WTC11 (cell line): ENCODE data around the gene ZNF879. TPM values are rescaled to one million over a fixed set of nuclear protein-coding genes. Genes with fewer than 3 reads are reported as not detected.

ENCODE experiments used
- ATAC-seq: fragments of 200-7000 bp; cut with Tn5 transposase; 2 replicates; pipeline ENCODE4 v1.10.0; 2021; ENCODE audit warnings: mild to moderate bottlenecking, moderate library complexity
- CTCF ChIA-PET: fragments of 300-600 bp; sonication (Branson Sonifier 250); formaldehyde crosslinking; loops from one replicate; lab custom pipeline; 2021; ENCODE audit warnings: antibody characterized with exemption; lab: Charles Lee
- POLR2A ChIA-PET: fragments of 350-600 bp; sonication (Branson Sonifier 250); formaldehyde crosslinking; loops from one replicate; lab custom pipeline; 2021; ENCODE audit warnings: antibody characterized with exemption; lab: Charles Lee
- DNase-seq: peaks from one replicate; pipeline ENCODE4 v3.0.0; 2021; ENCODE audit warnings: low spot score
- H3K27ac Mint-ChIP-seq: 2 replicates; pipeline ENCODE4 v1.8.0; 2021; ENCODE audit warnings: mixed read lengths
- H3K27me3 Mint-ChIP-seq: 2 replicates; pipeline ENCODE4 v1.8.0; 2021; ENCODE audit warnings: low read depth, mild to moderate bottlenecking, moderate library complexity, mixed read lengths
- H3K36me3 Mint-ChIP-seq: 2 replicates; pipeline ENCODE4 v1.8.0; 2021; ENCODE audit warnings: mixed read lengths
- H3K4me1 Mint-ChIP-seq: 2 replicates; pipeline ENCODE4 v1.8.0; 2022; ENCODE audit warnings: mixed read lengths
- H3K4me3 Mint-ChIP-seq: 2 replicates; pipeline ENCODE4 v1.8.0; 2021; ENCODE audit warnings: mild to moderate bottlenecking, moderate library complexity, mixed read lengths
- H3K9me3 Mint-ChIP-seq: 2 replicates; pipeline ENCODE4 v1.8.0; 2021; ENCODE audit warnings: mixed read lengths
- ATF1 ChIP-seq: sonication (generic); formaldehyde crosslinking; IDR thresholded peaks from 2 replicates; pipeline ENCODE4 v1.8.1; 2023; ENCODE audit warnings: mild to moderate bottlenecking, moderate library complexity, missing genetic modification reagents
- CBFB ChIP-seq: sonication (generic); formaldehyde crosslinking; IDR thresholded peaks from 2 replicates; pipeline ENCODE4 v1.8.1; 2022; ENCODE audit warnings: mild to moderate bottlenecking, low read depth, missing genetic modification reagents
- FOXK1 ChIP-seq: sonication (generic); formaldehyde crosslinking; IDR thresholded peaks from 2 replicates; pipeline ENCODE4 v1.8.0; 2022; ENCODE audit warnings: mild to moderate bottlenecking, moderate library complexity, missing genetic modification reagents
- FOXP1 ChIP-seq: sonication (generic); formaldehyde crosslinking; IDR thresholded peaks from 2 replicates; pipeline ENCODE4 v1.8.0; 2022; ENCODE audit warnings: missing genetic modification reagents, mild to moderate bottlenecking, moderate library complexity, borderline replicate concordance
- HMGA2 ChIP-seq: fragments of 250-450 bp; sonication (Bioruptor Pico); IDR thresholded peaks from 2 replicates; pipeline ENCODE4 v1.4.0; 2021; ENCODE audit warnings: mild to moderate bottlenecking, moderate library complexity
- NFATC4 ChIP-seq: fragments of 250-450 bp; sonication (Bioruptor Pico); IDR thresholded peaks from 2 replicates; pipeline ENCODE4 v1.9.0; 2021; ENCODE audit warnings: mild to moderate bottlenecking
- NR2C2 ChIP-seq: sonication (generic); formaldehyde crosslinking; IDR thresholded peaks from 2 replicates; pipeline ENCODE4 v1.8.0; 2022; ENCODE audit warnings: mild to moderate bottlenecking, missing genetic modification reagents
- ZNF219 ChIP-seq: sonication (generic); formaldehyde crosslinking; IDR thresholded peaks from 2 replicates; pipeline ENCODE4 v1.8.0; 2023; ENCODE audit warnings: missing genetic modification reagents, mild to moderate bottlenecking, borderline replicate concordance
- ZNF396 ChIP-seq: fragments of 250-450 bp; sonication (Bioruptor Pico); IDR thresholded peaks from 2 replicates; pipeline ENCODE4 v1.8.0; 2021; ENCODE audit warnings: mild to moderate bottlenecking, moderate library complexity, borderline replicate concordance
- ZNF671 ChIP-seq: fragments of 250-450 bp; sonication (Bioruptor Pico); IDR thresholded peaks from 2 replicates; pipeline ENCODE4 v1.8.0; 2021; ENCODE audit warnings: mild to moderate bottlenecking
- total RNA-seq: library from RNA; stranded (reverse); gene quantifications from 3 replicates; pipeline ENCODE4 v1.2.3, GENCODE V29; 2021
- TF ChIP-seq, protein P1 (sequence below): fragments of 250-450 bp; sonication (Bioruptor Pico); IDR thresholded peaks from 2 replicates; pipeline ENCODE4 v1.9.0; 2021; ENCODE audit warnings: mild to moderate bottlenecking
- TF ChIP-seq, protein P2 (sequence below): sonication (generic); formaldehyde crosslinking; IDR thresholded peaks from 2 replicates; pipeline ENCODE4 v1.8.0; 2023; ENCODE audit warnings: missing genetic modification reagents, mild to moderate bottlenecking, borderline replicate concordance
- TF ChIP-seq, protein P3 (sequence below): sonication (generic); formaldehyde crosslinking; IDR thresholded peaks from 2 replicates; pipeline ENCODE4 v1.8.1; 2023; ENCODE audit warnings: mild to moderate bottlenecking, missing genetic modification reagents, moderate library complexity
- TF ChIP-seq, protein P4 (sequence below): fragments of 250-450 bp; sonication (Bioruptor Pico); IDR thresholded peaks from 2 replicates; pipeline ENCODE4 v2.1.2; 2022; ENCODE audit warnings: mild to moderate bottlenecking, moderate library complexity

ZNF879 gene
- total RNA-seq, 1 experiment from 2014 or later: 5.2 TPM

DNA sequence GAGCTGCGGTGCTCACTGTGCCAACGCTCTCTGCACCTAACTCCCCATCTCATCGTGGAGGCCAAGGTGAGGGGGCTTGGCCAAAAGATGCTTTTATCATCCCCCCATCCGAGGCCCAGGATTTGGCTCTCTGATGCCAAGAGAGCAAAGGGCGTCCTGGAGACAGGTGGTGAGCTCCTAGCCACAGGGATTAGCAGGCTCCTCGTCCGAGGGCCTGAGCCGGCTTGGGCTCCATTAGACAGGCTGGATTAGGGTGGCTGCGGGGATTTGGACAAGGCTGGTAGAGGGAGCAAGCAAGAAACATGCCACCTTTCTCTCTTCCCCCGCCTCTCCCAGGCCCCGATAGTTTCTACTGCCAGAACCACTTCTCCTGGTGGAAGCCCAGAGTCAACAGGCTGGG, 27.4 kb upstream of the ZNF879 start (continued):
- TF ChIP-seq, protein P1, sequence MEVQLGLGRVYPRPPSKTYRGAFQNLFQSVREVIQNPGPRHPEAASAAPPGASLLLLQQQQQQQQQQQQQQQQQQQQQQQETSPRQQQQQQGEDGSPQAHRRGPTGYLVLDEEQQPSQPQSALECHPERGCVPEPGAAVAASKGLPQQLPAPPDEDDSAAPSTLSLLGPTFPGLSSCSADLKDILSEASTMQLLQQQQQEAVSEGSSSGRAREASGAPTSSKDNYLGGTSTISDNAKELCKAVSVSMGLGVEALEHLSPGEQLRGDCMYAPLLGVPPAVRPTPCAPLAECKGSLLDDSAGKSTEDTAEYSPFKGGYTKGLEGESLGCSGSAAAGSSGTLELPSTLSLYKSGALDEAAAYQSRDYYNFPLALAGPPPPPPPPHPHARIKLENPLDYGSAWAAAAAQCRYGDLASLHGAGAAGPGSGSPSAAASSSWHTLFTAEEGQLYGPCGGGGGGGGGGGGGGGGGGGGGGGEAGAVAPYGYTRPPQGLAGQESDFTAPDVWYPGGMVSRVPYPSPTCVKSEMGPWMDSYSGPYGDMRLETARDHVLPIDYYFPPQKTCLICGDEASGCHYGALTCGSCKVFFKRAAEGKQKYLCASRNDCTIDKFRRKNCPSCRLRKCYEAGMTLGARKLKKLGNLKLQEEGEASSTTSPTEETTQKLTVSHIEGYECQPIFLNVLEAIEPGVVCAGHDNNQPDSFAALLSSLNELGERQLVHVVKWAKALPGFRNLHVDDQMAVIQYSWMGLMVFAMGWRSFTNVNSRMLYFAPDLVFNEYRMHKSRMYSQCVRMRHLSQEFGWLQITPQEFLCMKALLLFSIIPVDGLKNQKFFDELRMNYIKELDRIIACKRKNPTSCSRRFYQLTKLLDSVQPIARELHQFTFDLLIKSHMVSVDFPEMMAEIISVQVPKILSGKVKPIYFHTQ (CRISPR knock-in tag): no peak
- TF ChIP-seq ZNF396: no peak
- no peak for TF ChIP-seq CBFB (CRISPR knock-in tag)
- no peak for TF ChIP-seq NR2C2 (CRISPR knock-in tag)
- TF ChIP-seq, protein P2, sequence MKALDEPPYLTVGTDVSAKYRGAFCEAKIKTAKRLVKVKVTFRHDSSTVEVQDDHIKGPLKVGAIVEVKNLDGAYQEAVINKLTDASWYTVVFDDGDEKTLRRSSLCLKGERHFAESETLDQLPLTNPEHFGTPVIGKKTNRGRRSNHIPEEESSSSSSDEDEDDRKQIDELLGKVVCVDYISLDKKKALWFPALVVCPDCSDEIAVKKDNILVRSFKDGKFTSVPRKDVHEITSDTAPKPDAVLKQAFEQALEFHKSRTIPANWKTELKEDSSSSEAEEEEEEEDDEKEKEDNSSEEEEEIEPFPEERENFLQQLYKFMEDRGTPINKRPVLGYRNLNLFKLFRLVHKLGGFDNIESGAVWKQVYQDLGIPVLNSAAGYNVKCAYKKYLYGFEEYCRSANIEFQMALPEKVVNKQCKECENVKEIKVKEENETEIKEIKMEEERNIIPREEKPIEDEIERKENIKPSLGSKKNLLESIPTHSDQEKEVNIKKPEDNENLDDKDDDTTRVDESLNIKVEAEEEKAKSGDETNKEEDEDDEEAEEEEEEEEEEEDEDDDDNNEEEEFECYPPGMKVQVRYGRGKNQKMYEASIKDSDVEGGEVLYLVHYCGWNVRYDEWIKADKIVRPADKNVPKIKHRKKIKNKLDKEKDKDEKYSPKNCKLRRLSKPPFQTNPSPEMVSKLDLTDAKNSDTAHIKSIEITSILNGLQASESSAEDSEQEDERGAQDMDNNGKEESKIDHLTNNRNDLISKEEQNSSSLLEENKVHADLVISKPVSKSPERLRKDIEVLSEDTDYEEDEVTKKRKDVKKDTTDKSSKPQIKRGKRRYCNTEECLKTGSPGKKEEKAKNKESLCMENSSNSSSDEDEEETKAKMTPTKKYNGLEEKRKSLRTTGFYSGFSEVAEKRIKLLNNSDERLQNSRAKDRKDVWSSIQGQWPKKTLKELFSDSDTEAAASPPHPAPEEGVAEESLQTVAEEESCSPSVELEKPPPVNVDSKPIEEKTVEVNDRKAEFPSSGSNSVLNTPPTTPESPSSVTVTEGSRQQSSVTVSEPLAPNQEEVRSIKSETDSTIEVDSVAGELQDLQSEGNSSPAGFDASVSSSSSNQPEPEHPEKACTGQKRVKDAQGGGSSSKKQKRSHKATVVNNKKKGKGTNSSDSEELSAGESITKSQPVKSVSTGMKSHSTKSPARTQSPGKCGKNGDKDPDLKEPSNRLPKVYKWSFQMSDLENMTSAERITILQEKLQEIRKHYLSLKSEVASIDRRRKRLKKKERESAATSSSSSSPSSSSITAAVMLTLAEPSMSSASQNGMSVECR: no peak
- TF ChIP-seq ZNF671 (CRISPR knock-in tag): no peak
- no peak for TF ChIP-seq NFATC4
- TF ChIP-seq, protein P3, sequence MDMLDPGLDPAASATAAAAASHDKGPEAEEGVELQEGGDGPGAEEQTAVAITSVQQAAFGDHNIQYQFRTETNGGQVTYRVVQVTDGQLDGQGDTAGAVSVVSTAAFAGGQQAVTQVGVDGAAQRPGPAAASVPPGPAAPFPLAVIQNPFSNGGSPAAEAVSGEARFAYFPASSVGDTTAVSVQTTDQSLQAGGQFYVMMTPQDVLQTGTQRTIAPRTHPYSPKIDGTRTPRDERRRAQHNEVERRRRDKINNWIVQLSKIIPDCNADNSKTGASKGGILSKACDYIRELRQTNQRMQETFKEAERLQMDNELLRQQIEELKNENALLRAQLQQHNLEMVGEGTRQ: no peak

DNA sequence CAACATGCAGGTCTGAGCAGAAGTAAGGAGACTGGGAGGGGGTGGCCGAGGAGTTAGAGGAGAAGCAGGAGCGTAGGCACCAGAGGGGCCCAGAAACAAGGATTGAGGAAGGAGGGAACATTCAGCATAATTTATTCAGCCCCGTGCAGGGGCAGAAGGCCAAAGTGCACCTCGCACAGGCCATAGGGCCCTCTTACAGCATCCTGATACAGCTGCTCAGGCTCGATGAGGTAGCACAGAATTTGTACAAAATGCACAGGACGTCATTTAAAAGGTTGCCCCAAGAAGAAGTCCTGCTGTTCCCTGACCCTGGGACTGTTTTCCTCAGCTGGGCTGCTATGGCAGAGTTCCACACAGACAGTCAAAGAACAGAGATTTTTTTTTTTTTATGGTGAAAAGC, 26.4 kb upstream of the ZNF879 start:
- peaks cover 60% of the 10 kb centered on the region for H3K27me3 Mint-ChIP-seq

DNA sequence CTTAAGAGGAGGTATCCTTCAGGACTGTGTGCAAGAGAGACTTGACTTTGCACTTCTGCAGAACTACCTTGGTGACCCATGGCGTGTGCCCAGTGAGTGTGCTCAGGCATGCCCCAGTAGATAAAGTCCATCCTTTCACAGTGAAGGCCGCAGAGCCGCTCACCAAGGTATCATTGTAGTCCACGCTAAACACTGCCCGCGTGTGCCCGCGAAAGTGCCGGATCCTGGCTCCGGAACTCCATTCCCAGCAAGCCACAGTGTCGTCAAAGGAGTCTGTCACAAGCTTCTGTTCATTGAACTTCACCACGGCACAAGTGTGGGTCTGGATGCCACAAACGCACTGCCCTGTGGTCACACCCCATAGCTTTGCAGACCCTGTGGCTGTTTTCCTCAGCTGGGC, 25.2 kb upstream of the ZNF879 start:
- Mint-ChIP-seq H3K27ac (no peak overlapping the region), H3K9me3 (peaks cover 22% of the 10 kb centered on the region), H3K4me3 (no peak overlapping the region), H3K27me3 (peaks cover 47% of the 10 kb centered on the region), H3K4me1 (peaks cover 28% of the 10 kb centered on the region), H3K36me3 (0 out of 2 replicates have a peak, but pooled peaks cover 5% of the 10 kb centered on the region)
- DNase-seq (no peak), ATAC-seq (no peak)
- POLR2A ChIA-PET: no interaction called here
- TF ChIP-seq CBFB (CRISPR knock-in tag) (no peak), ATF1 (no peak), HMGA2 (no peak), ZNF219 (CRISPR knock-in tag) (no peak)
- TF ChIP-seq, protein P4, sequence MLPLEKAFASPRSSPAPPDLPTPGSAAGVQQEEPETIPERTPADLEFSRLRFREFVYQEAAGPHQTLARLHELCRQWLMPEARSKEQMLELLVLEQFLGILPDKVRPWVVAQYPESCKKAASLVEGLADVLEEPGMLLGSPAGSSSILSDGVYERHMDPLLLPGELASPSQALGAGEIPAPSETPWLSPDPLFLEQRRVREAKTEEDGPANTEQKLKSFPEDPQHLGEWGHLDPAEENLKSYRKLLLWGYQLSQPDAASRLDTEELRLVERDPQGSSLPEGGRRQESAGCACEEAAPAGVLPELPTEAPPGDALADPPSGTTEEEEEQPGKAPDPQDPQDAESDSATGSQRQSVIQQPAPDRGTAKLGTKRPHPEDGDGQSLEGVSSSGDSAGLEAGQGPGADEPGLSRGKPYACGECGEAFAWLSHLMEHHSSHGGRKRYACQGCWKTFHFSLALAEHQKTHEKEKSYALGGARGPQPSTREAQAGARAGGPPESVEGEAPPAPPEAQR (CRISPR knock-in tag): no peak
- CTCF ChIA-PET: no interaction called here

More for the DNA sequence above, 26.4 kb upstream of the ZNF879 start:
- Mint-ChIP-seq H3K4me1 (peaks cover 26% of the 10 kb centered on the region), H3K27ac (no peak overlapping the region)
- CTCF ChIA-PET: interaction anchor here (0.6 kb wide), 1 partner anchor 1151 kb away, joined by 3 read pairs; no protein-coding TSS in a partner anchor
- TF ChIP-seq FOXP1 (CRISPR knock-in tag) (no peak), FOXK1 (CRISPR knock-in tag) (no peak)
- TF ChIP-seq, all 79 proteins: peak for 0
- Mint-ChIP-seq H3K4me3 (no peak overlapping the region), H3K9me3 (peaks cover 11% of the 10 kb centered on the region), H3K36me3 (0 out of 2 replicates have a peak, but pooled peaks cover 5% of the 10 kb centered on the region)
- ATAC-seq (no peak), DNase-seq (no peak)
- POLR2A ChIA-PET: no interaction called here
